HG02852 (cell line): ENCODE data around the gene NOP16.
A peak's percentile ranks its signal among the peaks of the same experiment; 100 is the strongest.
"Not testable (repeated sequence)": the region's sequence is repeated elsewhere in the genome, so short reads cannot be mapped to it uniquely, and the experiment has no call there.

ENCODE experiments used
- ATAC-seq: cut with Tn5 transposase; IDR thresholded peaks from one replicate; pipeline ENCODE4 v1.9.1; 2021; ENCODE audit warnings: mild to moderate bottlenecking, moderate library complexity; ENCODE audit not compliant: unreplicated experiment

The NOP16 gene

GRCh38 chr5:176410486-176411180, 22.2 kb upstream of the NOP16 start:
- ATAC-seq, result no peak

- ATAC-seq, result no peak
Measured at GRCh38 chr5:176409765-176410164, 21.4 kb upstream of the NOP16 start.

- ATAC-seq, result no peak
Measured at GRCh38 chr5:176408590-176408989, 20.2 kb upstream of the NOP16 start.

- ATAC-seq, result not testable (repeated sequence)
Measured at GRCh38 chr5:176408252-176408573, 19.8 kb upstream of the NOP16 start.

GRCh38 chr5:176407456-176408251, 19.3 kb upstream of the NOP16 start:
- ATAC-seq, result no peak

GRCh38 chr5:176406436-176407052, 18.1 kb upstream of the NOP16 start:
- no peak for ATAC-seq

GRCh38 chr5:176405656-176406435, 17.4 kb upstream of the NOP16 start:
- no peak for ATAC-seq

- ATAC-seq, result no peak
Measured at GRCh38 chr5:176401281-176402205, 13.1 kb upstream of the NOP16 start.

GRCh38 chr5:176400382-176401156, 12.2 kb upstream of the NOP16 start:
- ATAC-seq, result no peak

- ATAC-seq, result no peak
Measured at GRCh38 chr5:176397736-176398420, 9.5 kb upstream of the NOP16 start.

GRCh38 chr5:176396330-176396729, 7.9 kb upstream of the NOP16 start:
- no peak for ATAC-seq

GRCh38 chr5:176394881-176395675, 6.7 kb upstream of the NOP16 start:
- ATAC-seq, result no peak

GRCh38 chr5:176394096-176394495, 5.7 kb upstream of the NOP16 start:
- ATAC-seq, result no peak

GRCh38 chr5:176392526-176392925, 4.1 kb upstream of the NOP16 start:
- ATAC-seq, result no peak

GRCh38 chr5:176391999-176392398, 3.6 kb upstream of the NOP16 start:
- ATAC-seq, result no peak

GRCh38 chr5:176391479-176391878, 3.1 kb upstream of the NOP16 start:
- ATAC-seq, result no peak

GRCh38 chr5:176389135-176390123, 1.0 kb upstream of the NOP16 start:
- peak; percentile 30 for ATAC-seq
